Hematopoietic multipotent progenitor cell (in vitro differentiated cells): ENCODE data around the gene SDC4. TPM values are rescaled to one million over a fixed set of nuclear protein-coding genes. Genes with fewer than 3 reads are reported as not detected.

Experiments
- DNase-seq, 3 donors: peaks; one replicate each; pipeline ENCODE4 v3.0.0-alpha.2; 2011 to 2015; ENCODE audit warnings: low read depth in 2 of 3, low spot score in 2 of 3
- total RNA-seq: library from RNA; depleted of rRNA; stranded (reverse); fragments of >200 nt; gene quantifications from one replicate; pipeline ENCODE4 v1.2.3, GENCODE V29; 2012

Gene SDC4
- total RNA-seq, 1 donor = 4.0 TPM

GRCh38 chr20:45344168-45344860 lies 3.9 kb downstream of the SDC4 start:
- DNase-seq = peak in 1 of 3 donors; percentile 36

- no peak for DNase-seq
Observed at GRCh38 chr20:45343532-45344167, 4.6 kb downstream of the SDC4 start.

GRCh38 chr20:45342855-45343531 lies 5.2 kb downstream of the SDC4 start:
- no peak for DNase-seq

GRCh38 chr20:45341939-45342854 lies 6.0 kb downstream of the SDC4 start:
- DNase-seq = no peak

- no peak for DNase-seq
Observed at GRCh38 chr20:45341579-45341938, 6.7 kb downstream of the SDC4 start.

- DNase-seq = no peak
Observed at GRCh38 chr20:45340951-45341350, 7.3 kb downstream of the SDC4 start.

GRCh38 chr20:45340236-45340847 lies 7.9 kb downstream of the SDC4 start:
- no peak for DNase-seq

- DNase-seq = no peak
Observed at GRCh38 chr20:45339799-45340198, 8.4 kb downstream of the SDC4 start.

- no peak for DNase-seq
Observed at GRCh38 chr20:45339084-45339483, 9.1 kb downstream of the SDC4 start.

- no peak for DNase-seq
Observed at GRCh38 chr20:45338121-45339030, 9.8 kb downstream of the SDC4 start.

- no peak for DNase-seq
Observed at GRCh38 chr20:45337367-45338120, 10.7 kb downstream of the SDC4 start.

GRCh38 chr20:45336530-45337366 lies 11.5 kb downstream of the SDC4 start:
- DNase-seq = no peak

GRCh38 chr20:45330476-45330875 lies 17.7 kb downstream of the SDC4 start:
- DNase-seq = no peak

GRCh38 chr20:45329497-45330319 lies 18.5 kb downstream of the SDC4 start:
- DNase-seq = no peak

GRCh38 chr20:45328451-45328850 lies 19.8 kb downstream of the SDC4 start:
- no peak for DNase-seq

GRCh38 chr20:45325371-45325770 lies 22.9 kb downstream of the SDC4 start:
- no peak for DNase-seq

GRCh38 chr20:45323731-45324130 lies 24.5 kb downstream of the SDC4 start:
- no peak for DNase-seq
